Measurements from ENCODE around the gene DBT. TPM values are rescaled to one million over a fixed set of nuclear protein-coding genes. Genes with fewer than 3 reads are reported as not detected.

DBT gene
- total RNA-seq, 1 experiment from 2014 or later = 3.6 TPM

DNA sequence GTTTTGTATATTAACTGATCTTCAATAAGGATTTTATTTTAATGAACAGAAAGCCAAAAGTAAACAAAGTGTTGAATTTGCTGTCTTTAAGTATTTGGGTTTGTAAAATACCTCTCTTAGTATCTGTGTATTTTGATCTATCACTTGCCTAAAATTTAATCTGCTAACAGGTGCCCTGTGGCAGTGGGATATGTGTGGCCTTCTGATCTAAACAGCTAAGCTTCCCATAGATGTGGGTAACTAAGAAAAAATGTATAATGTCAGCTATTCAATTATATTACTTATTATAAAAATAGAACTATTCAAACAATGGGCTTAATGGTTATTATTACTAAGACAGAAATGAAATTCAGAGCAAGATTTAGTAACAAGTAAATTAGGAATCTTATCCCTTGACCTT, 86.8 kb downstream of the DBT start:
- no peak for DNase-seq (ENCODE audit: low read depth, low spot score)
- in situ Hi-C loops (cut with HindIII; ENCODE audit: low pct_unique_long_range_greater_than_20kb, low sequenced_read_pairs) = no loop called here

DNA sequence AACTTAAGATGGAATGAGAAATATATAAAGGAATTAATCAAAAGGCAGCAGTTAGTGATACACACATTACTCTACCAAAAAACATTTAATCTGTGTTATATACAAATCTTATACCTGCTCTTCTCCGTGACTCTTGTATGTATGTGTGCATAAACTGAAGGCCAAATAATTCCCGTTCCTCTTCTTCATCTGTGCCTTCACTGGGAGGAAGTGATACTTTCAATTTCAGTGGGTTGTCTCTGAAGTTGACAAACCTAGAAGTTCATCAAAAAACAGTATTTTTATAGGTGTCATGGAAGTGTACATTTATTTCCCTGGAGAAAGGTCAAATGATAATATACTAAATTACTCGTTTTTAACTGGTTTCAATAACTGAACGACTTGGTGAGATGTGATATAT, 97.4 kb downstream of the DBT start:
- no peak for DNase-seq (ENCODE audit: low read depth, low spot score)
- in situ Hi-C loops (cut with HindIII; ENCODE audit: low pct_unique_long_range_greater_than_20kb, low sequenced_read_pairs) = no loop called here

DNA sequence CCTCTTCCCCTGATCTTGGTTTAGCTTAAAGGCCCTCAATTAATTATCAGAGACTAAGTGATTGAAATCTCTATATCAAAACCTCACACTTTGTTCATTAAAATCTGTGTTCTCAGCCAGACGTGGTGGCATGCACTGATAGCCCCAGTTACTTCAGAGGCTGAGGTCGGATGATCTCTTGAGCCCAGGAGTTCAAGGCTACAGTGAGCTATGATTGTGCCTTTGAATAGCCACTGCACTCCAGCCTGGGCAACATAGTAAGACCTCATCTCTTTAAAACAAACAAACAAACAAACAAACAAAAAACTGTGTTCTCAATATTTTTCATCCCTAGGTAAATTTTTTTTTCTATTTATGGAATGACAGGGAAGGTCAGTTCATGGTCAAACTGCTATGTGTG, 98.0 kb downstream of the DBT start:
- DNase-seq (ENCODE audit: low read depth, low spot score) = no peak
- in situ Hi-C loops (cut with HindIII; ENCODE audit: low pct_unique_long_range_greater_than_20kb, low sequenced_read_pairs) = no loop called here

DNA sequence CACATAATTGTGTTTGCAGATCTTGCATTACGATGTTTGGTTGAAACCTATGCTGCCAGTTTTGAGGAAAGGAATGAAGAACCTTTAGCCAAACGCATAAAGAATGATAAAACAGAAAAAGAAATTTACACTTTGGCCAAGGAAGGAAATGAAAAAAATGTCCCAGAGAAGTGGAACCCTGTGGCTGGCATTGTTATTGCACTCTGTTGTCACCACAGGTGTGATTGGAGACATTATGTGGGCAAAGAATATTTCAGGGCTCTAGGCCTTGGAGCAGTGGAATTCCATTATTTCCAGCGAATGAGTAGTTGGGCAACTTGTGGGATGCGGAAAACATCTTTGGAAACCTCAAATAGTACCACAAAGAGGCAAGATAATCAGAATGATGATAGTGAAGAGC, 101.8 kb downstream of the DBT start:
- in situ Hi-C loops (cut with HindIII; ENCODE audit: low pct_unique_long_range_greater_than_20kb, low sequenced_read_pairs) = no loop called here
- DNase-seq (ENCODE audit: low read depth, low spot score) = no peak

DNA sequence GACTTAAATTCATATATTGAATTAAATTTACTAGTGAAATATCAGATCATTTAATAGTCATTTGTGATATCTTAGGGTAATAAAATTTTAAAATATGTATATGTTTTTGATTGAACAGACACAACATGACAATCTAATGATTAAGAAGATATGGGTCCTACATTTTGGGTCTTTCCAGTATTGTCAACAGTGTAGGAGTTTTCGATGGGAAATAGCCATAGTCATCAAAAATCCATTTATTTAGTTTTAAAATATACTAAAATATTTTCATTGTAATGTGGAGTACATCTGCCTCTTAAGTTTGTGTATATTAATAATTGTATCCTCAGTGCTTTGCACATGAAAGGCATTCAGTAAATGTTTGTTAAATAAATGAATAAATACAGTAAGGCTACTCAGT, 102.7 kb downstream of the DBT start:
- no peak for DNase-seq (ENCODE audit: low read depth, low spot score)
- in situ Hi-C loops (cut with HindIII; ENCODE audit: low pct_unique_long_range_greater_than_20kb, low sequenced_read_pairs) = no loop called here

DNA sequence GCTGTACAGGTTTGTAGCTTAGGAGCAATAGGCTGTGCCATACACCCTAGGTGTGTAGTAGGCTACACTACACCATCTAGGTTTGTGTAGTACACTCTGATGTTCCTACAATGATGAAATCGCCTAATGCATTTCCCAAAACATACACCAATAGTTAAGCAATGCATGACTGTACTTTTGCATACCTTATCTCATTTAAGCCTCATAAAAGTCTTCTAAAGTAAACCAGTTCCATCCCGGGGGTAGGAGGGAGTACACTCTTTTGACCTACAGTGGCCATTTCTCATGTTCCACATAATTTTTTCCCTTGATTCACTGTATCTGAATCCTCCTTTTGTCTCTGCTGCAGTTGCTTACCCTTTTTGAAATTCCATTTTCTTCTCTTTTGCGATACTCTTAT, 104.5 kb downstream of the DBT start:
- in situ Hi-C loops (cut with HindIII; ENCODE audit: low pct_unique_long_range_greater_than_20kb, low sequenced_read_pairs) = no loop called here
- DNase-seq (ENCODE audit: low read depth, low spot score) = no peak

DNA sequence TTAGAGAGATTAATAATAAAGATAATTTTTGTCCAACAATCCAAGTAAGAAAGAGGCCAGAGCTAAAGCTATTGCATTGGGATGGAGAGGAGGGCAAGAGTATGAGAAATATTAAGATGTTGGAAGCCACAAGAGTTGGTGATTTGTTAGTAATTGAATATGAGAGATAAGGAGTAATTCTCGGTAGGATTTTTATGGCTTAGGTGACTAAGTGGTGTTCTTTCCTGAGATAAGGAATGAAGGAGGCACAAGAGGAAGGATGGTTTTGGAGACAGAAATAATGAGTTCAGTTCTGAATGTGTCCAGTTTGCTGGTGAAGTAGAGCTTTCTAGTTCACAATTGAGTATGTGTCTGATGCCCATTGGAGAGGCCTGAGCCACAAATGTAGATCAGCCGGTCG, 107.3 kb downstream of the DBT start:
- no peak for DNase-seq (ENCODE audit: low read depth, low spot score)
- in situ Hi-C loops (cut with HindIII; ENCODE audit: low pct_unique_long_range_greater_than_20kb, low sequenced_read_pairs) = no loop called here

DNA sequence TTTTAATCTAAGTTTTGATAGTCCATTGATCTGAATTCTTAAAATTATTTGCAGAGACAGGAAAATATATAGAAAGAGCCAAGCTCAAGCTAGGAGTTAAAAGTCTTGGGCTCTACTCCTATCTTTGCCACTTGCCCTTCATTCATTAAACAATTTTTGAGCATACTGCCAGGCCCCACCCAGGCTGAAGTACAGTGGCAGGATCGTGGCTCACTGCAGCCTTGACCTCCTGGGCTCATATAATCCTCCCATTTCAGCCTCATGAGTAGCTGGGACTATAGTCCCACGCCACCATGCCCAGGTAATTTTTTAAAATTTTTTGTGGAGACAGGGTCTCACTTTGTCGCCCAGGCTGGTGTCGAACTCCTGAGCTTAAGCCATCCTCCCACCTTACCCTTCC, 108.4 kb downstream of the DBT start:
- no peak for DNase-seq (ENCODE audit: low read depth, low spot score)
- in situ Hi-C loops (cut with HindIII; ENCODE audit: low pct_unique_long_range_greater_than_20kb, low sequenced_read_pairs) = no loop called here

DNA sequence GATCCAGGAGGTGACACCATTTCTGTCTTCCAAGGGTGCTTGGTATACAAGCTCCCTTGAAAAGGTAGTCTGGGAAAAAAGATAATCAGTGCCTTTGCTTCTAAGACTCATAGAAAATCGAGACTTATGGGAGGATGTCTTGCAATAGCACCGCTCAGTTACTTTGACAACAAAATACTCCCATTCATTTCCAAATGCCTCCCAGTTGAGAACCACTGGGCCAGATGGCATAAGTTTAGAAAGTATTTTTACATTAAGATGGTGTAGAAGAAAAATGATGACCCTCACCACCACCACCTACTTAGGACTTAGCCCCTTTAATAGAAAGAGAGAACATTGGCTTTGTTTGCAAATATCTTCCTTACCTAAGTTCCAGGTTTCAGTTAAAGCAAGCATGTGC, 112.0 kb downstream of the DBT start:
- in situ Hi-C loops (cut with HindIII; ENCODE audit: low pct_unique_long_range_greater_than_20kb, low sequenced_read_pairs) = no loop called here
- DNase-seq (ENCODE audit: low read depth, low spot score) = no peak

Small RNA genes lying within 50 kb of the gene (small RNA-seq; reads per million reads assigned to genes)
- gene AL445928.1 = 0 reads per million in 2 experiments
- 0 reads per million in 2 experiments for gene MIR553
- gene RPL23AP90 = 0 reads per million in 2 experiments

Other genes starting within 250 kb of the DBT start
- gene SASS6, start 116.9 kb downstream of the DBT start, total RNA-seq (2014; rRNA removed; shearing (Covaris generic)) = 7.1 TPM in 2 replicates
- gene TRMT13, start 116.7 kb downstream of the DBT start, total RNA-seq (2014; rRNA removed; shearing (Covaris generic)) = 13.7 and 20.3 TPM in 2 replicates
- 4.2 and 5.0 TPM in 2 replicates for gene LRRC39, start 71.6 kb downstream of the DBT start, total RNA-seq (2014; rRNA removed; shearing (Covaris generic))
- gene RTCA, start 16.4 kb upstream of the DBT start, total RNA-seq (2014; rRNA removed; shearing (Covaris generic)) = 48.7 and 53.2 TPM in 2 replicates
- gene CDC14A, start 102.7 kb upstream of the DBT start, total RNA-seq (2014; rRNA removed; shearing (Covaris generic)) = 3.3 and 5.8 TPM in 2 replicates

Data from SK-MEL-5 (cell line).